Upper lobe of left lung (tissue), 6 donors: Measurements from ENCODE around the gene AP2S1. TPM values are rescaled to one million over a fixed set of nuclear protein-coding genes. Genes with fewer than 3 reads are reported as not detected.

ENCODE experiments used
- ATAC-seq, 2 donors: fragments of 200-7000 bp; cut with Tn5 transposase; one replicate each; pipeline ENCODE4 v1.9.1; 2022; ENCODE audit warnings: mild to moderate bottlenecking in 2 of 2, moderate library complexity in 2 of 2; ENCODE audit not compliant: low FRiP score in 2 of 2
- DNase-seq, 2 donors: peaks; one replicate each; pipeline ENCODE4 v3.0.0-alpha.2; 2019 to 2020
- H3K27ac ChIP-seq, 4 donors: fragments of 200-600 bp; sonication (generic); one replicate each; pipeline ENCODE4 v1.5.1; 2016 to 2019
- H3K27me3 ChIP-seq, 4 donors: fragments of 200-600 bp; sonication (generic); one replicate each; pipeline ENCODE4 v1.5.1; 2017 to 2019
- H3K36me3 ChIP-seq, 4 donors: fragments of 200-600 bp; sonication (generic); one replicate each; pipeline ENCODE4 v1.5.1; 2016 to 2019
- H3K4me1 ChIP-seq, 4 donors: fragments of 200-600 bp; sonication (generic); one replicate each; pipeline ENCODE4 v1.5.1; 2018 to 2019
- H3K4me3 ChIP-seq, 4 donors: fragments of 200-600 bp; sonication (generic); one replicate each; pipeline ENCODE4 v1.5.1; 2017 to 2019; ENCODE audit warnings: mild to moderate bottlenecking in 2 of 4, moderate library complexity in 1 of 4
- H3K9me3 ChIP-seq, 4 donors: fragments of 200-600 bp; sonication (generic); one replicate each; pipeline ENCODE4 v1.5.1; 2018 to 2019
- EP300 ChIP-seq, 4 donors: sonication (generic); formaldehyde crosslinking; IDR thresholded peaks; one replicate each; pipeline ENCODE4 v1.5.1; 2017; ENCODE audit warnings: antibody characterized with exemption in 4 of 4, control low read depth in 2 of 4
- POLR2A ChIP-seq, 4 donors: fragments of 450-650 bp; IDR thresholded peaks; one replicate each; pipeline ENCODE4 v1.5.1; 2016 to 2017; ENCODE audit warnings: antibody characterized with exemption in 4 of 4, mild to moderate bottlenecking in 2 of 4
- POLR2AphosphoS5 ChIP-seq, 2 donors: sonication (generic); formaldehyde crosslinking; IDR thresholded peaks; one replicate each; pipeline ENCODE4 v1.5.1; 2017; ENCODE audit warnings: antibody characterized with exemption in 2 of 2
- WGBS, 2 donors: methylation state at CpG; one replicate each; pipeline ENCODE4 v1.1.5; 2017 to 2018; 5-methylcytosine and 5-hydroxymethylcytosine counted together
- total RNA-seq, 6 donors: library from RNA; depleted of rRNA in 4 of 6; stranded (reverse); fragments of >200 nt in 4 of 6; gene quantifications; one replicate each; pipeline versions ENCODE4 v1.1.0 to v1.2.1, GENCODE V29; 2016 to 2021
- TF ChIP-seq, protein P1 (sequence below), 6 experiments: fragments of 450-650 bp in 4 of 6; fragments of 200-600 bp in 2 of 6; sonication (generic) in 2 of 6; IDR thresholded peaks; one replicate each; pipeline ENCODE4 v1.5.1; 2016 to 2019; ENCODE audit warnings: antibody characterized with exemption in 6 of 6
- donor health status: DM: no; HTN: no; CAD: no; lungs with moderate emphysema.
- donor health status: DM: no; HTN: yes; CAD: no; lungs with severe emphysema.

AP2S1 gene
- total RNA-seq, 6 donors from 2014 or later, result 59.7 to 149 (median 113) TPM

DNA sequence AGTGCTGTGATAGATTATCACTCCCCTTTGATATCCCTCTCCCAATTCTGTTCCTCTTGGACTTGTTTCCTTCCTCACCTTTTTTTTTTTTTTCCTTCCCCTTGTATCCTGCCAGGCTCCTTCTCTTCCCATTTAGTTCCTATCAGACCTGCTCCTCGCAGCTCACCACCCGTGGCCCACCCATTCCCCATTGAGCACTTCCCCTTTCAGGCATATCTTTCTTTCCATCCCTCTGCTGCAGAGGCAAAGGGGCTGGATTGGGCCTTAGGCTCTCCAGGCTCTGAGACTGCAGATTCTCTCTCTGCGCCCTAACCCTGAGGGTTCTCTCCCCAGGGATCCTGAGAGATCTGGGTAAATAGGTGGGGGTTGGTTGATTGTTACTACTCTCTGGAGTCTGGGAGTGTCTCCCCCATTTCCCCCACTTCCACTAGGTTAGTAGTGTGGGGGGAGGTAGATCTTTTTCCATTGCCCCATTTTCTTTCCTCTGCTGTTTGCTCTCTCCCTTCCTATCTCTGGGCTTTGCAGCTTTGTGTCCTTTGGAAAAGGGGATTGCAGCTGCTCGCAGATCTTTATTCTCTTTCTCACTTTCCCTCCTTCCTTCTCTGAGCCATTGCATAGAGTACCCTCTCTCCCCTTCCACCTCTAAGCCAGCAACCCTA lies 12.5 kb upstream of the AP2S1 start:
- H3K36me3 ChIP-seq, result no peaks in the 10 kb centered on the region
- H3K4me1 ChIP-seq, result peaks cover 57 to 79% (median 68%) of the 10 kb centered on the region in 4 donors
- no peaks in the 10 kb centered on the region for H3K9me3 ChIP-seq
- no peaks in the 10 kb centered on the region for H3K27me3 ChIP-seq
- TF ChIP-seq, protein P1, sequence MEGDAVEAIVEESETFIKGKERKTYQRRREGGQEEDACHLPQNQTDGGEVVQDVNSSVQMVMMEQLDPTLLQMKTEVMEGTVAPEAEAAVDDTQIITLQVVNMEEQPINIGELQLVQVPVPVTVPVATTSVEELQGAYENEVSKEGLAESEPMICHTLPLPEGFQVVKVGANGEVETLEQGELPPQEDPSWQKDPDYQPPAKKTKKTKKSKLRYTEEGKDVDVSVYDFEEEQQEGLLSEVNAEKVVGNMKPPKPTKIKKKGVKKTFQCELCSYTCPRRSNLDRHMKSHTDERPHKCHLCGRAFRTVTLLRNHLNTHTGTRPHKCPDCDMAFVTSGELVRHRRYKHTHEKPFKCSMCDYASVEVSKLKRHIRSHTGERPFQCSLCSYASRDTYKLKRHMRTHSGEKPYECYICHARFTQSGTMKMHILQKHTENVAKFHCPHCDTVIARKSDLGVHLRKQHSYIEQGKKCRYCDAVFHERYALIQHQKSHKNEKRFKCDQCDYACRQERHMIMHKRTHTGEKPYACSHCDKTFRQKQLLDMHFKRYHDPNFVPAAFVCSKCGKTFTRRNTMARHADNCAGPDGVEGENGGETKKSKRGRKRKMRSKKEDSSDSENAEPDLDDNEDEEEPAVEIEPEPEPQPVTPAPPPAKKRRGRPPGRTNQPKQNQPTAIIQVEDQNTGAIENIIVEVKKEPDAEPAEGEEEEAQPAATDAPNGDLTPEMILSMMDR (IDR thresholded peaks at IDR 0.05), result no peak
- no peak for TF ChIP-seq EP300 (IDR thresholded peaks at IDR 0.05)
- no peak for TF ChIP-seq POLR2AphosphoS5 (IDR thresholded peaks at IDR 0.05)
- TF ChIP-seq POLR2A (IDR thresholded peaks at IDR 0.05), result no peak
- DNase-seq (no peak), ATAC-seq (no peak)
- H3K27ac ChIP-seq, result peak overlapping the region; percentile 65 to 96 (median 93)
- H3K4me3 ChIP-seq, result peak overlapping the region in 3 of 4 donors; percentile 73 to 87 (median 83)
- WGBS, 2 donors, result 28 to 50% methylated on average over 4 of the region's 4 CpGs

GRCh38 chr19:46862503-46862834 lies 11.8 kb upstream of the AP2S1 start:
- H3K27ac ChIP-seq, result peak overlapping the region; percentile 90 to 98 (median 96)
- peaks cover 51 to 73% (median 62%) of the 10 kb centered on the region in 4 donors for H3K4me1 ChIP-seq
- 14 to 21% methylated on average over 9 of the region's 9 CpGs for WGBS, 2 donors
- H3K9me3 ChIP-seq, result no peaks in the 10 kb centered on the region
- no peaks in the 10 kb centered on the region for H3K36me3 ChIP-seq
- no peak for TF ChIP-seq POLR2A (IDR thresholded peaks at IDR 0.05)
- no peak for TF ChIP-seq POLR2AphosphoS5 (IDR thresholded peaks at IDR 0.05)
- TF ChIP-seq EP300 (IDR thresholded peaks at IDR 0.05), result no peak
- TF ChIP-seq, protein P1 (IDR thresholded peaks at IDR 0.05), result no peak
- H3K27me3 ChIP-seq, result no peaks in the 10 kb centered on the region
- DNase-seq (no peak), ATAC-seq (no peak)
- peak overlapping the region; percentile 73 to 90 (median 85) for H3K4me3 ChIP-seq

DNA sequence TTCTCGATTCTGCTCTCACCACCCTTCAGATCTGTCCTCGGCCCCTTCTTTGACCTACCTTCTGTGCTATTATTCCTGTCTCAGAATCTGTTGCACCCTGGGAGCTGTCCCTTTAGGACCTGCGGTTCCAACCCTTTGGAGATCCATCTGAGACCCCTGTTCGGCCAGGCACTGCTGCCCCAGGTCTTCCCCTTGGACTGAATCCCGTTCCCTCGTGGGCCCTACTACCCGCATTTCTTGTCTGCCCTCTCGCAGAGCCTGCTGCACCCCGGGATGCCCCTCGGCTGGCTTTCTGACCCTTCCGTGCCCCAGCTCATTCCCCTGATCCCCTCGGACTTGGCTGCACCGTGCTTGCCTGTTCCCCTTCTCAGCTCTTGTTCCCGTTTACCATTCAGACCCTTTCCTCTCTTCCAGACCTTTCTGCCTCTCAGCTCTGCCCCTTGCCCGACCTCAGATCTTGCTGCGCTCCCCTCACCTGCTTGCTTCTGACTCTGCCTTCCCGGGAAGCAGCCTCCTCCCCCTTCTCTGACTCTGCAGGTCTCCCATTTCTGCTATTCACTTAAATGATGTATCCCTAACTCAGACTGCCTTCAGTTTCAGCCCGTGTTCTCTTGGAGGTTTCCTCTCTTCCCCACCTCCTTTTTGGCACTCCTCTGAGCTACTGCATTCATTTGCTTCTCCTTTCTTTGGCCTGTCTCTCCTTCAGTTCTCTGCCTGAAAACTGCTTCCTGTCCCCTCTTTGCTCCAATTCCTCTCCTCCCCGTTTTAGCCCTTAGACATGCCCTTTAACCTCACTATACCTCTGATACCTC lies 11.3 kb upstream of the AP2S1 start:
- no peak for ATAC-seq
- no peaks in the 10 kb centered on the region for H3K27me3 ChIP-seq
- no peak for TF ChIP-seq POLR2A (IDR thresholded peaks at IDR 0.05)
- TF ChIP-seq, protein P1 (IDR thresholded peaks at IDR 0.05), result no peak
- no peak for TF ChIP-seq POLR2AphosphoS5 (IDR thresholded peaks at IDR 0.05)
- TF ChIP-seq EP300 (IDR thresholded peaks at IDR 0.05), result no peak
- peak overlapping the region; percentile 73 to 90 (median 85) for H3K4me3 ChIP-seq
- no peak for DNase-seq
- H3K4me1 ChIP-seq, result peaks cover 47 to 68% (median 59%) of the 10 kb centered on the region in 4 donors
- peak overlapping the region; percentile 90 to 98 (median 96) for H3K27ac ChIP-seq
- no peaks in the 10 kb centered on the region for H3K9me3 ChIP-seq
- H3K36me3 ChIP-seq, result no peaks in the 10 kb centered on the region
- WGBS, 2 donors, result 3 to 4% methylated on average over 19 of the region's 19 CpGs

DNA sequence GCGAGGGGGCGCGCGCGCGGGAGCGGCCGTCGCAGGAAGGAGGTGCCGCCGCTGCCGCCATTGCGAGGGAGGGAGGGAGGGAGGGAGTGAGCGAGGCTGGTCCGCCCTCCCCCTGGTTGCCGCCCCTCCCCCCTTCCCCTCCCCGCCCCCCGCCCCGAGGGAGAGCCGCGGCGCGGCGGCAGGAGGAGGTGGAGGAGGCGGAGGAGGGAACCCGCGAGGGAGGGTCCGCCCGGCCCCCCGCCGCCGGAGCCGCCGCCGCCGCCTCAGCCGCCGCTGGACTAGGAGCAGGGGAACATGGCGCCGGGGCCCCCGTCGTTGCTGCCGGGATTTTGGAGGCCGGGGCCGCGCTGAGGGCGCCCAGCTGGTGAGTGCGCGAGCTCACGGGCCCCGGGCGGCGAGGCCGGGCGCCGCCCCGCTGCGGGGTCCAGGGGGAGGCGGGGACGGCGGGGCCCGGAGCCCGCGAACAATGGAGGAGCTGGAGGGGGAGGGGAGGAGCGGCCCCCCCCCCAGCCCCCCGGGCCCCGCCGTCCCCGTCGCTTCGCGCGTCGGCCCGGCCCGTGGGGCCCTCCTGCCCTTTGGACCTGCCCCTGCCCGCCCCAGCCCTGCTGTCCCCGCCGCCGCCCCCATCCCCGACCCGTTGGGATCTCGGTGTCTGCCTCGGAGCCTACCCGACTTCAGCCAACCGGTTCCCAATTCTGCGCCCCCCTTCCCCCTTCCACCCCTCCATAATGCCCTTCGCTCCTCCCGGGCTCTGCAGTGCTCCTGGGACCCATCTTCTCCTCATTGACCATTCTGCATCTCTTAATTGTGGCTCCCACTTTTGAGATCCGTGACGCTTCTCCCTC lies 10.4 kb upstream of the AP2S1 start, which contains the start of gene ARHGAP35:
Gene ARHGAP35, plus strand, starts transcription at position 152 of the 845 bp plus-strand sequence. CDS start 57,679 bp downstream, outside the sequence.
- TF ChIP-seq POLR2A (IDR thresholded peaks at IDR 0.05) (peak in 1 of 4 donors; percentile 15), EP300 (IDR thresholded peaks at IDR 0.05) (no peak)
- Histone ChIP-seq H3K4me1 (peaks cover 46 to 68% (median 60%) of the 10 kb centered on the region in 4 donors), H3K27me3 (no peaks in the 10 kb centered on the region), H3K36me3 (no peaks in the 10 kb centered on the region), H3K4me3 (peak within 1 kb of the TSS; percentile 73 to 90 (median 85)), H3K9me3 (no peaks in the 10 kb centered on the region), H3K27ac (peak within 1 kb of the TSS; percentile 90 to 98 (median 96))
- DNase-seq (peak; percentile 75 to 94), ATAC-seq (peak; percentile 38 to 79)
- WGBS, 2 donors, result 0 to 1% methylated on average over 14 to 19 of the region's 91 CpGs
